ENCODE data around the gene ZNF710.

DNA sequence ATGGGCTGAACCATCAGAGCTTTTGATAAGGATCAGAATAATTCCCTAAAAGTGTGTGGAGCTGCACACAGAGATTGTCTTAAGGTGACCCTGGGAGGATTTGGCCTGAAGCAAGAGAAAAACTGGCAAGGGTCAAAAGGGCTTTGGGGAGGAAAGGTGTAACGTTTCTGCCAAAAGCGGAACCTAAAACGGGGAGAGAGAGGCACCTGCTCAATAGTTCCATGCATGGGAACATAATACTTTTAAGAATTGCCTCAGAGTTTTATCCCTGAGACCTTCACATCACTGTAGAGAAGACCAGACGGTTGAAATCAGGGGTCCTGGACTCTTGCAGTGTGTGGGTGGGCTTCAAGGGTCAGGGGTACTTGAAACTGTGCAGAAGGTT is 5.9 kb downstream of the ZNF710 start:
- TF ChIP-seq POLR2A (IDR thresholded peaks at IDR 0.05) (no peak), CTCF (IDR thresholded peaks at IDR 0.05) (no peak)
